C4-2B (cell line): ENCODE results near the gene ANKRD24.

Experiments
- ZFX ChIP-seq: fragments of 450-650 bp; IDR thresholded peaks from 2 replicates; pipeline ENCODE4 v1.6.1; 2017
- TF ChIP-seq, protein P1 (sequence below): fragments of 450-650 bp; conservative IDR thresholded peaks from 2 replicates; pipeline ENCODE4 v1.5.1; 2017; ENCODE audit warnings: mild to moderate bottlenecking

DNA sequence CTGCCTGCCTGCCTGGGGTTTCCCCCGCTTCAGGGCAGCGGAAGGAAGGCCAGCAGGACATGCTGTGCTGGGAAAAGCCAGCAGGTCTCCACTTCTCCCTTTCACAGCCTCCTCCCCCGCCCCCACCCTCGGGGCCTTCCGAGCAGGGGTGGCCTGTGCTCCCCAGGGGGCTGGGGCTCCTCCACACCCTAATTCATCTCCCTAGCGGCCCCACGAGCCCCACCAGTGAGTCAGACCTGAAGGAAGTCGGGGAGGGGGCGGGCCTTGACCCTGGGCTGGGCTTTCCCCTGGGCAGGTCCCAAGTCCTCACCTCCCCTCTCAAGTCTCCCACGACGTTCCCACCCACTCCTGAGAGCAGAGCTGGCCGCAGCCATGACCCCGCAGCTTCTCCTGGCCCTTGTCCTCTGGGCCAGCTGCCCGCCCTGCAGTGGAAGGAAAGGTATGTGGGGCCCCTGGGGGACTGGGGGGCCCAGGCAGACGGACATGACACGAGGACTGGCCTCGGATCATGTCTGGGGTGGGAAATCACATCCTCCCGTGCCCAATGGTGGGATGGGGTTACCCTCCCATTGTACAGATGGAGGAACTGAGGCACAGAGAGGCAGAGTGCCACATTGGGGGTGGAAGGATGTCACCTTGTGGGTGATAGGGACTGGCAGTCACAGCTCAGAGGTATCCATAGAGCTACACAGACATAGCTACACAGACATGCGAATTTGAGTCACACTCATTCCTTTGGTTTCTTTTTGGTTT is 46.9 kb downstream of the ANKRD24 start, which contains the start of gene EBI3:
- TF ChIP-seq, protein P1, sequence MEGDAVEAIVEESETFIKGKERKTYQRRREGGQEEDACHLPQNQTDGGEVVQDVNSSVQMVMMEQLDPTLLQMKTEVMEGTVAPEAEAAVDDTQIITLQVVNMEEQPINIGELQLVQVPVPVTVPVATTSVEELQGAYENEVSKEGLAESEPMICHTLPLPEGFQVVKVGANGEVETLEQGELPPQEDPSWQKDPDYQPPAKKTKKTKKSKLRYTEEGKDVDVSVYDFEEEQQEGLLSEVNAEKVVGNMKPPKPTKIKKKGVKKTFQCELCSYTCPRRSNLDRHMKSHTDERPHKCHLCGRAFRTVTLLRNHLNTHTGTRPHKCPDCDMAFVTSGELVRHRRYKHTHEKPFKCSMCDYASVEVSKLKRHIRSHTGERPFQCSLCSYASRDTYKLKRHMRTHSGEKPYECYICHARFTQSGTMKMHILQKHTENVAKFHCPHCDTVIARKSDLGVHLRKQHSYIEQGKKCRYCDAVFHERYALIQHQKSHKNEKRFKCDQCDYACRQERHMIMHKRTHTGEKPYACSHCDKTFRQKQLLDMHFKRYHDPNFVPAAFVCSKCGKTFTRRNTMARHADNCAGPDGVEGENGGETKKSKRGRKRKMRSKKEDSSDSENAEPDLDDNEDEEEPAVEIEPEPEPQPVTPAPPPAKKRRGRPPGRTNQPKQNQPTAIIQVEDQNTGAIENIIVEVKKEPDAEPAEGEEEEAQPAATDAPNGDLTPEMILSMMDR, result no peak
- no peak for TF ChIP-seq ZFX
